HepG2 (cell line): ENCODE data around the gene LRRN4CL. TPM values are rescaled to one million over a fixed set of nuclear protein-coding genes. Genes with fewer than 3 reads are reported as not detected.

ENCODE experiments used
- AGO1 ChIP-seq: fragments of 200-400 bp; formaldehyde crosslinking; IDR thresholded peaks from 2 replicates; pipeline ENCODE4 v1.6.1; 2017; ENCODE audit warnings: mild to moderate bottlenecking, low read depth, low read length, moderate library complexity; ENCODE audit not compliant: poor library complexity, severe bottlenecking
- CHD4 ChIP-seq: fragments of 200-600 bp; sonication (generic); IDR thresholded peaks from 2 replicates; pipeline ENCODE4 v1.7.0; 2017; ENCODE audit warnings: mild to moderate bottlenecking, low read length, borderline replicate concordance
- ELF1 ChIP-seq: sonication (generic); formaldehyde crosslinking; IDR thresholded peaks from 2 replicates; pipeline ENCODE4 v1.4.0; 2020; ENCODE audit warnings: missing genetic modification reagents
- FOXA3 ChIP-seq: IDR thresholded peaks from 2 replicates; pipeline ENCODE4 v1.6.1; 2016; ENCODE audit warnings: missing genetic modification reagents, missing compliant biosample characterization
- HIVEP1 ChIP-seq: sonication (generic); formaldehyde crosslinking; IDR thresholded peaks from 2 replicates; pipeline ENCODE4 v1.4.0; 2020; ENCODE audit warnings: mild to moderate bottlenecking, missing genetic modification reagents
- MAZ ChIP-seq, 2 experiments: sonication (generic) in 1 of 2; formaldehyde crosslinking in 1 of 2; IDR thresholded peaks; 2 replicates each; pipeline versions ENCODE4 v1.5.0 to v1.6.1; 2012 to 2020; ENCODE audit warnings: low read depth in 2 of 2, mild to moderate bottlenecking in 2 of 2, borderline replicate concordance in 1 of 2, improper control_type of control experiment in 1 of 2, low read length in 1 of 2, missing genetic modification reagents in 1 of 2, moderate library complexity in 1 of 2
- MZF1 ChIP-seq: sonication (generic); formaldehyde crosslinking; IDR thresholded peaks from 2 replicates; pipeline ENCODE4 v1.8.1; 2023; ENCODE audit warnings: mild to moderate bottlenecking, missing genetic modification reagents, borderline replicate concordance
- PHF8 ChIP-seq: sonication (generic); formaldehyde crosslinking; IDR thresholded peaks from 2 replicates; pipeline ENCODE4 v1.5.0; 2020; ENCODE audit warnings: missing genetic modification reagents
- POLR2AphosphoS2 ChIP-seq: IDR thresholded peaks from 2 replicates; pipeline ENCODE4 v1.6.1; 2011; ENCODE audit warnings: low read depth, low read length, improper control_type of control experiment
- SALL2 ChIP-seq: sonication (generic); formaldehyde crosslinking; IDR thresholded peaks from 2 replicates; pipeline ENCODE4 v1.8.1; 2023; ENCODE audit warnings: mild to moderate bottlenecking, missing genetic modification reagents, inconsistent platforms
- SOX6 ChIP-seq, 2 experiments: fragments of 450-650 bp in 1 of 2; sonication (generic) in 1 of 2; formaldehyde crosslinking in 1 of 2; IDR thresholded peaks; 2 replicates each; pipeline versions ENCODE4 v1.4.0 to v1.6.1; 2017 to 2020; ENCODE audit warnings: antibody characterized with exemption in 1 of 2, mild to moderate bottlenecking in 1 of 2, missing genetic modification reagents in 1 of 2
- SP4 ChIP-seq: sonication (generic); formaldehyde crosslinking; IDR thresholded peaks from 2 replicates; pipeline ENCODE4 v1.8.1; 2023; ENCODE audit warnings: mild to moderate bottlenecking, missing genetic modification reagents
- SP5 ChIP-seq: IDR thresholded peaks from 2 replicates; pipeline ENCODE4 v1.6.1; 2016; ENCODE audit warnings: low read depth, borderline replicate concordance
- XRCC5 ChIP-seq: fragments of 200-400 bp; formaldehyde crosslinking; optimal IDR thresholded peaks from 2 replicates; pipeline ENCODE3; 2017; ENCODE audit warnings: mild to moderate bottlenecking, low read length
- ZFY ChIP-seq: sonication (generic); formaldehyde crosslinking; IDR thresholded peaks from 2 replicates; pipeline ENCODE4 v1.4.0; 2020; ENCODE audit warnings: missing genetic modification reagents
- ZNF333 ChIP-seq: sonication (generic); formaldehyde crosslinking; IDR thresholded peaks from 2 replicates; pipeline ENCODE4 v1.4.0; 2020; ENCODE audit warnings: mild to moderate bottlenecking, missing genetic modification reagents, borderline replicate concordance
- ZNF33A ChIP-seq: sonication (generic); formaldehyde crosslinking; IDR thresholded peaks from 2 replicates; pipeline ENCODE4 v1.5.1; 2020; ENCODE audit warnings: missing genetic modification reagents, mild to moderate bottlenecking, moderate library complexity, borderline replicate concordance
- ZNF468 ChIP-seq: sonication (generic); formaldehyde crosslinking; IDR thresholded peaks from 2 replicates; pipeline ENCODE4 v1.8.0; 2022; ENCODE audit warnings: mild to moderate bottlenecking, moderate library complexity, missing genetic modification reagents
- ZNF678 ChIP-seq: sonication (generic); formaldehyde crosslinking; IDR thresholded peaks from 2 replicates; pipeline ENCODE4 v1.4.0; 2020; ENCODE audit warnings: mild to moderate bottlenecking, missing genetic modification reagents
- ZNF724P ChIP-seq: sonication (generic); formaldehyde crosslinking; IDR thresholded peaks from 2 replicates; pipeline ENCODE4 v1.8.0; 2022; ENCODE audit warnings: missing genetic modification reagents, borderline replicate concordance
- polyA plus RNA-seq, 8 experiments: library from polyadenylated mRNA; depleted of rRNA in 3 of 8; stranded (reverse) in 7 of 8; unstranded in 1 of 8; fragments of >200 nt; fragmentation: Illumina TruSeq in 4 of 8; extraction: Trizol in 4 of 8; gene quantifications; 2 replicates each; pipeline versions ENCODE4 v1.2.1 to v1.2.3, GENCODE V29; 2011 to 2016; ENCODE audit warnings: low read depth in 4 of 8, missing spikeins in 1 of 8, mixed read lengths in 1 of 8; ENCODE audit not compliant: insufficient read depth in 1 of 8
- total RNA-seq, 5 experiments: library from RNA; depleted of rRNA; stranded (reverse); fragments of >200 nt; fragmentation: Illumina TruSeq; extraction: Trizol; gene quantifications; 2 replicates each; pipeline ENCODE4 v1.2.3, GENCODE V29; 2016; ENCODE audit warnings: low read depth in 1 of 5
- TF ChIP-seq, protein P1 (sequence below): sonication (generic); formaldehyde crosslinking; IDR thresholded peaks from 2 replicates; pipeline ENCODE4 v1.9.0; 2021; ENCODE audit warnings: missing genetic modification reagents, borderline replicate concordance
- TF ChIP-seq, protein P2 (sequence below): sonication (generic); formaldehyde crosslinking; IDR thresholded peaks from 2 replicates; pipeline ENCODE4 v1.5.0; 2020; ENCODE audit warnings: mild to moderate bottlenecking, missing genetic modification reagents
- TF ChIP-seq, protein P3 (sequence below): IDR thresholded peaks from 2 replicates; pipeline ENCODE4 v1.6.1; 2016

The LRRN4CL gene
- total and polyA plus RNA-seq, 2 of the 13 experiments (the other 11 are each of a cell fraction or from before 2014, with no cell fraction given): 0.11 TPM; not detected in 1

DNA sequence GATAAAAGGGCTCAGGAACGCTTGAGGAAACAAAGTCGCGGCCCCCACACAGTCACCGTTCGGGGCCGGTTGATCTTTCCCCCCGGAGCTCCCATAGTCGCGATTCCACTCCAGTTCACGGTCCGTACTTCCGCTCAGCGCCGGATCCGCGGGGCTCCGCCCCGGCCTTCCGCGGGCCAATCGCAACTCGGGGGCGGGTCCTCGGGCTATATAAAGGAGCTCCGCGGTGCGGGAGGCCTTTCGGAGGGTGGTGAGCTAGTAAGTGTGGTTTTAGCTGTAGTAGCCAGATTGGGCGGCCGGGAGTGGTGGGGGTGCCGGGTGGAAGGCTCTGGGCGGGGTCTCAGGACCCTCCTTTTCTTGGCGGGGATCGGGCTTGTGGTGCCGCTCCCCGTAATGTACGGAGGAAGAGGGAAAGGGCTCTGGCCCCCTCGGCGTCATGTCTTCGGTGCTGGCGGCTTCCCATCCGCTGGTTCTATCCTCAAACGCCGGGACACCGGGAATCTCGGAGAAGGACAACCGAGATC, 24.2 kb downstream of the LRRN4CL start, which contains the start of the genes C11orf98 and CSKMT (continued):
- no peak for TF ChIP-seq MZF1 (CRISPR knock-in tag)
- TF ChIP-seq SP5: peak; percentile 35; the same call in 1 of the 2 replicates
- TF ChIP-seq ZNF33A (CRISPR knock-in tag): peak; percentile 88; the same call in 1 of the 2 replicates
- peak; percentile 65; the same call in 1 of the 2 replicates for TF ChIP-seq MAZ (IDR thresholded peaks at IDR 0.05; ENCODE audit: borderline replicate concordance, low read depth, low read length)
- TF ChIP-seq MAZ (CRISPR knock-in tag; IDR thresholded peaks at IDR 0.05; ENCODE audit: low read depth): peak; percentile 74
- TF ChIP-seq, protein P1, sequence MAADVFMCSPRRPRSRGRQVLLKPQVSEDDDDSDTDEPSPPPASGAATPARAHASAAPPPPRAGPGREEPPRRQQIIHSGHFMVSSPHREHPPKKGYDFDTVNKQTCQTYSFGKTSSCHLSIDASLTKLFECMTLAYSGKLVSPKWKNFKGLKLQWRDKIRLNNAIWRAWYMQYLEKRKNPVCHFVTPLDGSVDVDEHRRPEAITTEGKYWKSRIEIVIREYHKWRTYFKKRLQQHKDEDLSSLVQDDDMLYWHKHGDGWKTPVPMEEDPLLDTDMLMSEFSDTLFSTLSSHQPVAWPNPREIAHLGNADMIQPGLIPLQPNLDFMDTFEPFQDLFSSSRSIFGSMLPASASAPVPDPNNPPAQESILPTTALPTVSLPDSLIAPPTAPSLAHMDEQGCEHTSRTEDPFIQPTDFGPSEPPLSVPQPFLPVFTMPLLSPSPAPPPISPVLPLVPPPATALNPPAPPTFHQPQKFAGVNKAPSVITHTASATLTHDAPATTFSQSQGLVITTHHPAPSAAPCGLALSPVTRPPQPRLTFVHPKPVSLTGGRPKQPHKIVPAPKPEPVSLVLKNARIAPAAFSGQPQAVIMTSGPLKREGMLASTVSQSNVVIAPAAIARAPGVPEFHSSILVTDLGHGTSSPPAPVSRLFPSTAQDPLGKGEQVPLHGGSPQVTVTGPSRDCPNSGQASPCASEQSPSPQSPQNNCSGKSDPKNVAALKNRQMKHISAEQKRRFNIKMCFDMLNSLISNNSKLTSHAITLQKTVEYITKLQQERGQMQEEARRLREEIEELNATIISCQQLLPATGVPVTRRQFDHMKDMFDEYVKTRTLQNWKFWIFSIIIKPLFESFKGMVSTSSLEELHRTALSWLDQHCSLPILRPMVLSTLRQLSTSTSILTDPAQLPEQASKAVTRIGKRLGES: no peak
- peak; percentile 28 for TF ChIP-seq XRCC5
- peak; percentile 95 for TF ChIP-seq SP4
- no peak for TF ChIP-seq CHD4
- TF ChIP-seq, protein P2, sequence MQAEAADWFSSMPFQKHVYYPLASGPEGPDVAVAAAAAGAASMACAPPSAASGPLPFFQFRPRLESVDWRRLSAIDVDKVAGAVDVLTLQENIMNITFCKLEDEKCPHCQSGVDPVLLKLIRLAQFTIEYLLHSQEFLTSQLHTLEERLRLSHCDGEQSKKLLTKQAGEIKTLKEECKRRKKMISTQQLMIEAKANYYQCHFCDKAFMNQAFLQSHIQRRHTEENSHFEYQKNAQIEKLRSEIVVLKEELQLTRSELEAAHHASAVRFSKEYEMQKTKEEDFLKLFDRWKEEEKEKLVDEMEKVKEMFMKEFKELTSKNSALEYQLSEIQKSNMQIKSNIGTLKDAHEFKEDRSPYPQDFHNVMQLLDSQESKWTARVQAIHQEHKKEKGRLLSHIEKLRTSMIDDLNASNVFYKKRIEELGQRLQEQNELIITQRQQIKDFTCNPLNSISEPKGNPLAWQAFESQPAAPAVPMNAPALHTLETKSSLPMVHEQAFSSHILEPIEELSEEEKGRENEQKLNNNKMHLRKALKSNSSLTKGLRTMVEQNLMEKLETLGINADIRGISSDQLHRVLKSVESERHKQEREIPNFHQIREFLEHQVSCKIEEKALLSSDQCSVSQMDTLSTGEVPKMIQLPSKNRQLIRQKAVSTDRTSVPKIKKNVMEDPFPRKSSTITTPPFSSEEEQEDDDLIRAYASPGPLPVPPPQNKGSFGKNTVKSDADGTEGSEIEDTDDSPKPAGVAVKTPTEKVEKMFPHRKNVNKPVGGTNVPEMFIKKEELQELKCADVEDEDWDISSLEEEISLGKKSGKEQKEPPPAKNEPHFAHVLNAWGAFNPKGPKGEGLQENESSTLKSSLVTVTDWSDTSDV (CRISPR knock-in tag): no peak
- TF ChIP-seq ZNF724P (CRISPR knock-in tag): peak; percentile 69; the same call in 1 of the 2 replicates
- peak; percentile 62; the same call in 1 of the 2 replicates for TF ChIP-seq ZNF333 (CRISPR knock-in tag)
- 0 out of 2 replicates have a peak, but pooled peaks have one; percentile 23 for TF ChIP-seq SALL2 (CRISPR knock-in tag)
- TF ChIP-seq PHF8 (CRISPR knock-in tag): peak; percentile 80
- TF ChIP-seq POLR2AphosphoS2: peak; percentile 92; the same call in 1 of the 2 replicates
- TF ChIP-seq, protein P3, sequence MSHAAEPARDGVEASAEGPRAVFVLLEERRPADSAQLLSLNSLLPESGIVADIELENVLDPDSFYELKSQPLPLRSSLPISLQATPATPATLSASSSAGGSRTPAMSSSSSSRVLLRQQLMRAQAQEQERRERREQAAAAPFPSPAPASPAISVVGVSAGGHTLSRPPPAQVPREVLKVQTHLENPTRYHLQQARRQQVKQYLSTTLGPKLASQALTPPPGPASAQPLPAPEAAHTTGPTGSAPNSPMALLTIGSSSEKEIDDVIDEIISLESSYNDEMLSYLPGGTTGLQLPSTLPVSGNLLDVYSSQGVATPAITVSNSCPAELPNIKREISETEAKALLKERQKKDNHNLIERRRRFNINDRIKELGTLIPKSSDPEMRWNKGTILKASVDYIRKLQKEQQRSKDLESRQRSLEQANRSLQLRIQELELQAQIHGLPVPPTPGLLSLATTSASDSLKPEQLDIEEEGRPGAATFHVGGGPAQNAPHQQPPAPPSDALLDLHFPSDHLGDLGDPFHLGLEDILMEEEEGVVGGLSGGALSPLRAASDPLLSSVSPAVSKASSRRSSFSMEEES (CRISPR knock-in tag): 0 out of 2 replicates have a peak, but pooled peaks have one; percentile 16
- peak; percentile 88 for TF ChIP-seq ELF1
- TF ChIP-seq ZNF678: peak; percentile 41; the same call in 1 of the 2 replicates
- no peak for TF ChIP-seq SOX6 (IDR thresholded peaks at IDR 0.05)
- peak; percentile 55 for TF ChIP-seq SOX6 (CRISPR knock-in tag; IDR thresholded peaks at IDR 0.05)
- peak; percentile 79 for TF ChIP-seq HIVEP1 (CRISPR knock-in tag)
- TF ChIP-seq ZFY (CRISPR knock-in tag): peak; percentile 94
- peak; percentile 33; the same call in 1 of the 2 replicates for TF ChIP-seq FOXA3
- TF ChIP-seq ZNF468 (CRISPR knock-in tag): 0 out of 2 replicates have a peak, but pooled peaks have one; percentile 66
- TF ChIP-seq AGO1: peak; percentile 84
